ENCODE measurements around the gene MYH11. TPM values are rescaled to one million over a fixed set of nuclear protein-coding genes. Genes with fewer than 3 reads are reported as not detected.

MYH11 gene
- polyA plus RNA-seq, 1 donor from 2014 or later = not detected

DNA sequence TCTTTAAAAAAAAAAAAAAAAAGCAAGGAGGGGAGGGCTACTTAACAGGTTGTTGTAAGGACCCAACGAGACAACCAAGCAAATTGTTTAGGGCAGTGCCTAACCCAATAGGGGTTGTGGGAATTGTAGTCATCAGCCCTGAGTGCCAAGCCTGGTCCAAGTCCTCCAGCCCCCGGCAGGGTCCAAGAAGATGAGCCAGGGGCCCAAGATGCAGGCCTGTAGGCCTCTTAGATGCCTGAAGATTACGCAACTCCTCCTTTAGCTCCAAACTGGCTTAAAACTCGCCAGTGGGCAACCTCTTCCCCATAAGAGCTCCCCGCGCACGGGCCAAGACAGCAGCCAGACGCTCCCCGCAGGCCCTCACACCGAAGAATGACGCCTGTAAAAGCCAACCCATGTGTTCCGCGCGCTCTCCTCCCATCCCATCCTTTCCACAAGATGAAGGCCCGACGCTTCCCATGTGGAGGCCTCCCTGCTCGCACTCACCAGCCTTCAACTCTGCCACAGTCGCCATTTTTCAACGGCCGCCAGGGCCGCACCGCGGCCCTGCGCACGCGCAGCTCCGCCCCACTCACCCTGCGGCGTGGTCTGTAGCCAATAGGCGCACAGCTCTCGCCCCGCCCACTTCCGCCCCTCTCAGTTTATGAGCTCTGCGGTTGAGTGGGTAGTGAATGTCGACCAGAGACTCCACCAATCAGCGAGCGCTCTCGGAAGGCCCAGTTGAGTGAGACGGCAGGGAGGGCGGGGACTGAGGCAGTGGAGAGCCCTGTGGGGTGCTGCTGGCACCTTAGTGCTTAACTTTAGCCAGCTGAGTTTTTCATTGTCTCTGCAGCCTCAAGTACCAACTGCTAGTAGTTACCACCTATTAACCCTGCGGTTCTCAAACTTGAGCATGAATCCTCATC, 31.5 kb upstream of the MYH11 start, which contains the start of gene CEP20:
CEP20 (minus strand) TSS at position 532 of the 905 bp plus-strand sequence; CDS start at position 514, 18 bp downstream.
- peak within 1 kb of the TSS; percentile 84 for H3K4me3 ChIP-seq (ENCODE audit: low read length)
- H3K9me2 ChIP-seq (ENCODE audit: insufficient read depth, low read length) = no peaks in the 10 kb centered on the region
- peak within 1 kb of the TSS; percentile 71 for H3K4me2 ChIP-seq (ENCODE audit: low read length)
- peak within 1 kb of the TSS; percentile 92 for H2AFZ ChIP-seq (ENCODE audit: low read depth, low read length)
- TF ChIP-seq POLR2AphosphoS5 (IDR thresholded peaks at IDR 0.05) = peak; percentile 89
- peak; percentile 94 for TF ChIP-seq MXI1 (conservative IDR thresholded peaks at IDR 0.05; ENCODE audit: poor library complexity, severe bottlenecking)
- TF ChIP-seq REST (IDR thresholded peaks at IDR 0.05; ENCODE audit: borderline replicate concordance) = peak; percentile 88
- peak; percentile 32 for TF ChIP-seq CTCF (IDR thresholded peaks at IDR 0.05; ENCODE audit: poor library complexity, severe bottlenecking)
- TF ChIP-seq EP300 (conservative IDR thresholded peaks at IDR 0.05; ENCODE audit: poor library complexity, severe bottlenecking) = no peak
- peak; percentile 29 for TF ChIP-seq SMC3 (conservative IDR thresholded peaks at IDR 0.05; ENCODE audit: poor library complexity)
- no peak for TF ChIP-seq EZH2 (IDR thresholded peaks at IDR 0.05; ENCODE audit: borderline replicate concordance, insufficient read depth, low read length, poor library complexity, severe bottlenecking)
- TF ChIP-seq TAF1 (IDR thresholded peaks at IDR 0.05; ENCODE audit: low read depth) = peak; percentile 71
- no peak for TF ChIP-seq RAD21 (conservative IDR thresholded peaks at IDR 0.05)
- H3K9ac ChIP-seq (ENCODE audit: low read length) = peak within 1 kb of the TSS; percentile 82
- H3K27me3 ChIP-seq (ENCODE audit: insufficient read depth, low read depth, low read length) = no peaks in the 10 kb centered on the region
- no peaks in the 10 kb centered on the region for H3K9me3 ChIP-seq (ENCODE audit: low read length)
- peak within 1 kb of the TSS; percentile 67 for H3K27ac ChIP-seq (ENCODE audit: low read length)
- no peaks in the 10 kb centered on the region for H3F3A ChIP-seq (ENCODE audit: insufficient read depth, low read length, poor library complexity, severe bottlenecking)
- no peaks in the 10 kb centered on the region for H4K20me1 ChIP-seq (ENCODE audit: insufficient read depth)
- peaks cover 22% of the 10 kb centered on the region for H3K79me2 ChIP-seq (replicated peaks; ENCODE audit: insufficient read depth, low read length)
- H3K36me3 ChIP-seq (ENCODE audit: insufficient read depth, low read length) = no peaks in the 10 kb centered on the region

DNA sequence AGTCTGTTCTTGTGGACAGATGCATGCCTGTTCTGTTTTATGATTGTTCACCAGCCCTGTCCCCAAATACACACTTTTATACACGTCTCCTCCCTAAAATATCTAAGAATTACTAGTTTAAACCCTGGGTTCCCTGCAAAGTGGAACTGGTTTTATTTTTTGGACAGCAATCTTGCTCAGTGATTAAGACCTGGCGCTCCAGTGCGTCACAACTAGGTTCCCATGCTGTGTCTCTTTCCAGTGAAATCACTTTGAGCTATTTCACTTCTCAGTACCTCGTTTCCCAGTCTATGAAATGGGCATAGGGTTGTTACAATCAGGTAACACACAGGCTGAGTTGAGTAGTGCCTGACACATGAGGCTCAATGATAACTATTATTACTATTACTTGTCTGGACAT, 30.5 kb upstream of the MYH11 start:
- Histone ChIP-seq H3K9me3 (ENCODE audit: low read length) (no peaks in the 10 kb centered on the region), H3K27me3 (ENCODE audit: insufficient read depth, low read depth, low read length) (no peaks in the 10 kb centered on the region), H3K36me3 (ENCODE audit: insufficient read depth, low read length) (peaks cover under 1% of the 10 kb centered on the region), H3K9me2 (ENCODE audit: insufficient read depth, low read length) (no peaks in the 10 kb centered on the region), H3K4me3 (ENCODE audit: low read length) (peak overlapping the region; percentile 84), H3K9ac (ENCODE audit: low read length) (peak overlapping the region; percentile 82), H3K4me2 (ENCODE audit: low read length) (peak overlapping the region; percentile 71), H3K27ac (ENCODE audit: low read length) (no peak overlapping the region), H2AFZ (ENCODE audit: low read depth, low read length) (no peak overlapping the region), H4K20me1 (ENCODE audit: insufficient read depth) (no peaks in the 10 kb centered on the region), H3F3A (ENCODE audit: insufficient read depth, low read length, poor library complexity, severe bottlenecking) (no peaks in the 10 kb centered on the region), H3K79me2 (replicated peaks; ENCODE audit: insufficient read depth, low read length) (peaks cover 22% of the 10 kb centered on the region)
- TF ChIP-seq RAD21 (conservative IDR thresholded peaks at IDR 0.05) (no peak), POLR2AphosphoS5 (IDR thresholded peaks at IDR 0.05) (no peak), SMC3 (conservative IDR thresholded peaks at IDR 0.05; ENCODE audit: poor library complexity) (no peak), REST (IDR thresholded peaks at IDR 0.05; ENCODE audit: borderline replicate concordance) (no peak), CTCF (IDR thresholded peaks at IDR 0.05; ENCODE audit: poor library complexity, severe bottlenecking) (no peak), MXI1 (conservative IDR thresholded peaks at IDR 0.05; ENCODE audit: poor library complexity, severe bottlenecking) (no peak), EP300 (conservative IDR thresholded peaks at IDR 0.05; ENCODE audit: poor library complexity, severe bottlenecking) (no peak), TAF1 (IDR thresholded peaks at IDR 0.05; ENCODE audit: low read depth) (no peak), EZH2 (IDR thresholded peaks at IDR 0.05; ENCODE audit: borderline replicate concordance, insufficient read depth, low read length, poor library complexity, severe bottlenecking) (no peak)

Measured in neural cell (in vitro differentiated cells).